ENCODE measurements around the gene RTL1.

RTL1 gene

DNA sequence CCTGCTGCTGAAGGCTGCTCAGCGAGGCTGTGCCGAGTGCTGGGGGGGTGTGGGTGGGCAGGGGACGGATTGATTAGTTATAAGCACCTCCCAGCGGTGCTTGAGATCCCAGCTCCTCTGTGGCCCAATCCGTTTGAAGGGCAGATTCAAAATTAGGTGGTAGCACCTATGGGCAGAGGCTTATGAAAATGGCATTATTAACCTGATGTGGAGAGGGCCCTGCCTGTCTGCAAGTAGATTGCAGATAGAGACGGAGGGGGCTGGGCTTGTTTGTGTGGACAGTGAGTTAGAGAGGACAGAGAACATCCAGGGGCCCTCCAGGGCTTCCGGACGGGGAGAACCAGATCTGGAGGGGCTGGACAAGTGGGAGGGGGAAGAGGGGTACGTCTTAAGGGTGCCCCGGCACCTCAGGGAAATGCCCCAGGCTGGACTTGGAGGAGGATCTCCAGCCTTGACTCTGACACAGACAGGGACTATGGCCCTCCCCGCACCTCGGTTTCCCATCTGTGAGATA lies at the start of gene RTL1:
Gene RTL1, minus strand, starts transcription at position 51 of the 514 bp plus-strand sequence. CDS start 18,934 bp downstream, outside the sequence.
- no peak for DNase-seq (ENCODE audit: low read depth in 2 of 2)

DNA sequence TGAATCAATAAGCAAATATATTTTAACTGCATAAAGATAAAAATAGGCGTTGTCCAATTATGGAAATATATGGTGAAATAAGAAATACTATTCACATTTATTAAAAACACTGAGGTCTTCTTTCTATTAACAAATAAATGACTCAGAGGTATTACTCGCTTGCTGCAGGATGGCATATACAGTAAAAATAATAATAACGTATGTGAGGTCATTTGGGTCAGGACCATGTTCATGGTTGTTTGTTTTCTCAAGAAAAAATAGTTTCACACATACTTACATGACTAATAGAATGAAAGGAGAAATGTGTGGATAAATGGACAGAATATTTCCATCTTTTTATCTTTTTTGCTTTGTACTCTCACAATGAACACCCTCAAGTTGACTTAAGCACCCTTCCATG lies 46.5 kb upstream of the RTL1 start:
- no peak for DNase-seq (ENCODE audit: low read depth in 2 of 2)

DNA sequence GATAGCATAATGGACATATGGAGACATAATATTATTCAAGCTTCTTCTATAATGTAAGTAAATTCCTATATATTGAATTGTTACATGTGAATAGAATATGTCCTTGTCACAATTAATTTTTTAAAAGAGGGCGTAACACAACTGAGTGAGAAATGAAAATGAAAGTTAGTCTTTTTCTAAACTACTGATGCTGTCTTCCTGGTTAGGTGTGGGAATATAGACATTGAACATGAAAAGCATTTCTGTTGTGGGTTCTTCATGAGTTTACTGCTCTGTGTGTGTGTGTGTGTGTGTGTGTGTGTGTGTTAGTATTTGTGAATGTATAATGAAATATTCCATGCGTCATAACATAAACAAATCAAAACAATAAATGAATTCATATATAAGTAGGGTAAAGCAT lies 40.5 kb upstream of the RTL1 start:
- DNase-seq (ENCODE audit: low read depth in 2 of 2) = no peak

DNA sequence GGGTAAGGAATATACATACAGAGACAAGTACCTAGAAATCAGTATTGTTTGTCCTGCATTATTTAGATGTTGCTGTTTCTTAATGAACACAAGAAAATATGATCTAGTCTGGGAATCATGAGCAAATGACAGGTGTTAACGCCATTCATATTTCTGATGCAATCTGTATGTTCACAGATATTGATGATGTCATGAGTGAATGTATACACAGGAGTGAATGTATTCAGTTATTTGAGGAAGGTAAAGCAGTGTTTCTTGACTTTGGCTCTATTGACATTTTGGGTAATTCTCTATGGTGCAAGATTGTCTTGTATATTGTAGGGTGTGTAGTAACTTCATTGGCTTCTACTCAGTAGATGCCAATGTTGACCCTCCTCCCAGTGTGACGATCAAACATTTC lies 26.7 kb upstream of the RTL1 start:
- no peak for DNase-seq (ENCODE audit: low read depth in 2 of 2)

DNA sequence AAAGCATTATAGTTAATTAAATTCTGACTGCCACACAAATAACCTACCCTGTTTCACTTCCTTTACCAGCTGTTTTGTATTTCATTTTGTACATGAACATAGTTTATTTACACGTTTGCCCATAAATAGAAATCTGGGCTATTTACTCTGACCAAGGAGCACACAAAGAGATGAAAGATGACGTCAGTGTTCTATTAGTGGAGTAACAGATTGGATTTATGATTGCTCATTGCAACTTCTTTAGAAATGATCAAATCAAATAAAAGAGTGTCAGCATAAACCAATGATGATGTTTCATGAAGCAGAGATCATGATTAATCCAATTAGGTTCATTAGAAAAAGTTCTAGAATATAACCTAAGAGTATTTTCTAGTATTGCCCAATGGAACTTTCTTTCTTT lies 12.0 kb upstream of the RTL1 start:
- DNase-seq (ENCODE audit: low read depth in 2 of 2) = no peak

DNA sequence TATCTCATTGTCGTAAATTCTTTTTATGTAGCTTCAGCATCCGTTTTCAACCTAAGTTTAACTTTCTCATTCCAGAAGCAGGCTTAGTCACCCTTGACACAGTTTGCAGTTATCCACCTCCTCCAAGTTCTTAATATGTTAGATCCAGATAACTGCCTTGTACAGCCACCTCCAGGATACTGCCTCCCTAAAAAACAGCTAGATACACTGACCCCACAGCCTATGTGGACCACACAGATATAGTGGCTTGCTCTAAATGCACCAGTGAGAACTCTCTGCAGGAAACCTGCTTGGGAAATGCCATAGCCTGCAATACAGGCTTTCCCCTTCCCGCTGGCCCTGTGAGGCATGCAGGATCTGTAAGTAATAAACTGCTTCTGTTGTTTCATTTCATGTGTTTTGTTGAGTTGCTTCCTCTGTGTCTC lies 11.1 kb upstream of the RTL1 start:
- no peak for DNase-seq (ENCODE audit: low read depth in 2 of 2)

DNA sequence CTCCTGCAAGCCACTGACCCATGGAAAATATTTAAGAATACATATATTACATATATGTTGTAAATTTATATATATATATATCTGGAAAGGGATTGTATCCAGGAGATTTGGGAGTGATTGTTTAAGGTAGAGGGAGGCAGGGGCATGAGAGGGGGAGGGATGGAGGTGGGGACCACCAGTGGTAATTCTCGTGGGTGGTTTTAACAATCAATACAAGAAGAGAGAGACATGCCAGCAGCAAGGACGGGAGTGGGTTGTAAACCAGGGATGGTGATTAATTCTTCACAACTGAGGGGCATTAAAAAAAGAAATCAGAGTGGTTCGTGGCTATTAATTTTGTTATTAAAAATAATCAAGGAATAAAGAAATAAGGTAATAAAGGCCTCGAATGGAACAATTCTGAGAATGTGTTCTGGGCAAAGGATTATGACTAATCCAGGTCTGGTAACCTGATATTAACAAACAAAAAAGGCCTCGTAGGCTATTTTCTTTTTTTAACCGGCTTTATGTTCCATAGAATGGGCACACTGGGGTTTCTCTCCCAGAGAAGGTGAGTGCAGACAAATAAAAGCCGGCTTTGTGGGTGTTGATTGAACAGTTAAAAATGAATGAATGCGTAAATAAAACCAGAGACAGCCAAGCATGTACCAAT lies 8.3 kb upstream of the RTL1 start:
- no peak for DNase-seq (ENCODE audit: low read depth in 2 of 2)

DNA sequence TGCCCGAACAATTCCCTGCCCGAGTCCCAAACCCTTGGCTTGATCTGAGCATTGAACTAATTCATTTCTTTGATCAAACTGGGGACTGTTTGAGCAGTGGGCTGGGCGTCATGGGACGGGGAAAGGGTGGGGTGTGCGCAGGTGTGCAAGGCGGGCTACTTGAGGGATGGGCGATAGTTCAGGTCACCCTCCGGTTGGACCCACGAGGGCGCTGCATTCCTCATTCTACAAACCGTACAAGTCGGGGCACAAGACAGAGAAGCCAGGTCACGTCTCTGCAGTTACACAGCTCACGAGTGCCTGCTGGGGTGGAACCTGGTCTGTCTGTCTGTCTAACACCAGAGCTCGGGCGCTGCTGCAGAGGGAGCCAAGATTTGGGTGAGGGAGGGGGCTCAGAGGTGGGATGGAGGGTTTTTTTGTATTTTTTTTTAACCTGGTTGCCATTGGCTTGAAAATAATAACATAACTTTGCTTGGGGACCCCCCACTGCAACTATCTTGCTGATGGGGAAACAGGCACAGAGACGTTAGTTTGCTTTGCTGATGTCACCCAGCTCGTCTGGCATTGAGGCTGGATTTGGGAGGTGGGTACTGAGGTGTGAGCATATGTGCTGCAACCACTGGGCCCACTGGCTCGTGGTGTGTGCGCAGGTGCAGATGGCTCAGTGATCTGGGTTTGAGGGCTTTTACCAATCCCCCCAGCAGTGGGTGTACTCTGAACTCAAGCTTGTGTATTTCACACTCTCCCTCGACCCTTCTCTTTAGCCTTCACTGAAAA lies 7.6 kb upstream of the RTL1 start:
- DNase-seq (ENCODE audit: low read depth in 2 of 2) = no peak

DNA sequence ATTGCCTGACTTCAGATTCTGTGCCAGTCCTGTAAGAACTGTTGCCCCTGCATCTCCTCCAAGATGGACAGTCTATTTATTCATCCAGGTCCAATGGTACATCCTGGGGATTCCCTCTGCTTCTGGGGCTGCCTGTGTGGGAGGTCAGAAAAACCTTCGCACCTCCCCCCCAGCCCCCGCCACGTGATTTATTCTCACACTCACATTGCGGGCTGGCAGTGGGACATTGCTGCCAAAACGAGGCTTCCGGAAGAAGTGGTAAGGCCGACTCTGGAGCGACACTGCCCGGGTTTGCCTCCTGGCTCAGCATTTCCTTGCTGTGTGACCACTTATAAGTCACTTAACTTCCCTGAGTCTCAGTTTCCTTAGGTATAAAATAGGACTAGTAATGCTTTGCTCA lies 5.9 kb upstream of the RTL1 start:
- no peak for DNase-seq (ENCODE audit: low read depth in 2 of 2)

DNA sequence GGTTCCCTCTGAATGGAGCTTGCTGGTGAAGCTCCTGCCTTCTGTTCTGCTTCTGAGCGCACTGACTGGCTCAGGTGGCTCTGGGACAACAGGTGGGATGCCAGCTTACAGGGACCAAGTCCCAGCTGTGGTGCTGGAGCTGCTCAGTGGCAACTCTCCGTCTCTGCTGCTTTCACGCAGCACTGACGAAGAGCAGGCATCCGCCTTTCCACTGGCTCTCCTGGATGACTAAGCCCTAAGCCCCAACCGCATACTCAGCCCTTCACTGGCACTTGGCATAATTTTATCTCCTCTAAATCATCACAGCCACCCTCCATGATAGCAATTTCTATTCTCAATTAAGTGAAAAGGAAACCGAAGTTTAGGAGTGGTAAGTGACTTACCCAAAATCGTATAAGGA lies 3.7 kb upstream of the RTL1 start:
- DNase-seq (ENCODE audit: low read depth in 2 of 2) = no peak

DNA sequence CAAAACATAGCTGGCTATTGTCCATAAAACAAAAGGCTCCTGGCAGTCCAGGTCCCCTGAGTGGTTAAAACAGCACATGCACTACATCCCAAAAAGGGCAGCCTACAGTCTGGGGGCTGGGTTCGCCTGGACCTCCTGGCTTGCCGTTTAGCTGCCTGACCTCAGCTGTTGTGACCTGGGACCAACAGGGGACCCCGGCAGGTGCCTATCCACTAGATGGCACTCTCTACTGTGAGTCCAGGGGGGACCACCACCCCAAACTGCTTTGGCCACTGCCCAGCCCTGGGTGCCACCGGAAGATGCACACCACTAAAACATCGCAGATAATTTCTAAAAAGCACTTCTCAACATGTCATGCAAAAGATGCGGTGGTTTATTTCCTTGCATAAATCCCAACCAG lies 2.9 kb upstream of the RTL1 start:
- no peak for DNase-seq (ENCODE audit: low read depth in 2 of 2)

DNA sequence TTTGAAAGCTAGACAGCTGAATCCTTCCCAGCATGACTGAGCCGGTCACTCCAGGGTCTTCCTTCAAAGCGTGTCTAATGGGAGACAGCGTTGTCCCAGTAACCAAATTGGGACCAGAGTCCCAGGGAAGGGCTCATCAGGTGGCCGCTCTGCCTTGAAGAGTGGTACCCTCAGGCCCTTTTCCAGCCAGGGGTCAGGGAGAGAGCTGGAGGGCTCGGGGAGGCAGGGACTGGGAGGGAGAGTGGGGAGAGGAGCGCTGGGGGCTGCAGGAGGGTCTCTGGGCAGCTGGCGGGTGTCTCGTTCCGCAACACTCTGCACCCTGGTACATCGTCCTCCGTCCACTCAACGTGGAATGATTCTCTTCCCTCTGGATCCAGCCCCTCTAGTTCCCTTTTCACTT lies 1.6 kb upstream of the RTL1 start:
- DNase-seq (ENCODE audit: low read depth in 2 of 2) = no peak

DNA sequence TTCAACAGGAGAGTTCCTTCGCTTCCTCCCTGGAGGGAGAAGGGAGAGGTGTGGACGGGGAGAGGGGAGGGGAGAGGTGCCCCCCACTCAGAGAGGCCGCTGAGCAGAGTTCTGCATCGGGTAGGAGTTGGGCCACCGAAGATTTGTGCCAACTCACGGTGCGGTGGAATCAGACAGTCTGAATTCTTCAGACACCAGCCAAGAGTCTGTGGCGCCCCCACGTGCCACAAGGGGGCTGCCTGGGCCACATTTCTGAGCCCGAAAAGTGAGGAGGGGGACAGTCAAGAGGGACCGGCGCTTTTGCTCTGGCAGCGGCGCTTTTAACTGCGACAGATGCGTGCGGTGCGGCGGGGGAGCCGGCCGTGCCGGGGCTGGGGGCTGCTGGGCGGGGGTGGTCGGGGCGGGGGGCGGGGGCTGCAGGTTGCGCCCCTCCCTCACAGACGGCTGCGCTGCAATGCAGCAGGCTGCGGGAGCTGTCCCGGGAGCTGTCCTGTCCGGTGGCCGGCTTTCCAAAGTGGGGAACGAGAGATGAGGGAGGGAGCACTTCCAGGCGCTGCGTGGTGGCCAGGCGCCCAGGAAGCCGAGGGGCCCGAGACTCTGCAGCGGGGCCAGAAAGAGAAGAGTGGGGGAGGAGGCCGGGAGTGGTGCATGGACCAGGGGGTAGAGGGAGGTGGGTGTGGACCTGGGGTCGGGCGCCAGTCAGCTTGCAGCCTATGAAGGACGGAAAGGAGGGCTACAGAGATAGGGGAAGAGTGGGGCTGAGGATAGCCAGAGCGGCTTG lies 975 bp upstream of the RTL1 start:
- DNase-seq (ENCODE audit: low read depth in 2 of 2) = no peak

DNA sequence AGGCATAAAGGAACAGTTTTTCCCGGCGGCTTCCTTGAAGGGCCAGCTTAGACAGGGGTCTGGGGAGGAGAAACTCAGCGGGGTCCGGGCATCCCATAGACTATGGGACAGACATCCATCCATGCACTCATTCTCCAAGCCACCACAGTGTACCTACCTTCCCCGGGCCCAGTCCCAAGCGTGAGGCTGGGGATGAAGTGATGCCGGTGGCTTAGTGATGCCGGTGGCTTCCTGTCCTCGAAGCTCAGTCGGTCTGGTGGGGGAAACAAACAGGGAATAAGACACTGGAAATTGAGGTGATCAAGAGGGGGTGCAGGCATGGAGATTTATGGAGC lies 421 bp downstream of the RTL1 start:
- no peak for DNase-seq (ENCODE audit: low read depth in 2 of 2)

DNA sequence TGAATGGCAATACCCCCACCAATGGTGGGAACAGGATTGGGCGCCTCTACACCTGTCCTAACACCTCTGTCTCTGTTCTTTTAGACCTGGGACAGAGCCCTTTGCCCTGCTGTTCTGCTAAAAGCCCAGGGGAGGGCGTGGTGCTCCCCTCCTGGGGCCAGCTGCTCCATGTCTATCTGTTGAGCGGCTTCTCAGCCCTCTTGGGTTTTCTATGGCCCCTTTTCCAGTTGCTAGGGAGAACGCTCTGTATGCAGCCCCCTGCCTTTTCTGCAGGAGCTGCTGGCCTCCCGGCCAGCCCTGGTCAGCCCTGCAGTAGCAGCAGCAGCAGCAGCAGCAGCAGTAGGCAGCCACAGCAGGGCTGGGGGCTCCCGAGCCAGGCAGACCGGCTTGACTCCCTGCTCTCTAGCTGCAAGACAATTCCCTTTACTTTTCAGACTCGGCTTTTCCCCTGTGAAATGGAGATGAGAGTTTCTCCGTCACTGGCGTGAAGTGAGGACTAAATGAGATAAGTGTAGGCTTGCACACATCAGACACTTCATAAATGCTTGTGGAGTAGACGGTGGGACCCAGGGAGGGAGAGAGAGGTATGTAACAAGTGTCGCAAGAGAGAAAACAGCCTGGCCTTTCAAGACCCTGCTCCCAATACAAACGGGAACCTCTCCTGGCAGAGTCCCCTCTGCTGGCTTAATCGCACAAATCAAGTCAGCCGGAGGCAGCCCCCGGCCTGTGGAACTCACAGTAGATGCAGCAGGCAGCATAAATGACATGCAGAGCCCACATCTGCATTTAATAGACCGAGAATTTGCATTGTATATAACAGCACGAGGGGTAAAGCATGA lies 1.0 kb downstream of the RTL1 start:
- no peak for DNase-seq (ENCODE audit: low read depth in 2 of 2)

DNA sequence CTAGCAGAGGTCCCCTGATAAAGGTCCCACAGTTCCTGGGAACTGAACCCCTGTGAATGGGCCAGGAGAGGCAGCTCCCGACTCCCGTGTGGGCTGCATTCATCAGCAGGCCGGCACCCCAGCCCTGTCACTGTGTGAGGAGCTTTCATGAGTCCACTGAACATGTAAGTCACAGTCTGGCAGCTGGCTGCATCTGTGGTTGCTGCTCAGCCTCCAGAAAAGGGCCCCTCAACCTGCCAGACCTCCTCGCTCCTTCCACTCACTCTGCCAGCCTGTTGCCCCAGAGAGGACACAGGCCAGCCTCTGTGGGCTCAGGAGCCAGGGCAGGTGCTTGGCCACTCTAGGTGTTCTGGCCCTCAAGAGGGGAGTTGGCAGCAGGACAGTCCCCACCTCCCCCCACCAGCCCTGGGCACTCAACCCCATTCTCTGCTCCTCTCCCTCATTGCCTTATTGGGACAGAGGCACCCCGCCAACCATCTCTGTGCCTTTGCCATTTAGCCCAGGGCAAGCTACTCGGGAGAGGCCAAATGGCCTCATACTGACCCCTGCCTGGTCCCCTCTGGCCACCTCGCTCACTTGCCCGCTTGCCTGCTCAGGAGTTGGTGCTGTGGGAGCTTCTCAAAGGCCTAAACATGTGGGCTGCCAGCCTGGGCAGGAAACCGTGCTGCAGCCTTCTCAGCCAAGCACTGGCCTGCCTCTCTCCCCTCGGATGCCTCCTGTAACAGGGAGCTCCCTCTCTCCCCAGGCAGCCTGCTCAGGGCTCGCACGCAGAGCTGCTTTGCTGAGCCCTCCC lies 1.9 kb downstream of the RTL1 start:
- DNase-seq (ENCODE audit: low read depth in 2 of 2) = no peak

DNA sequence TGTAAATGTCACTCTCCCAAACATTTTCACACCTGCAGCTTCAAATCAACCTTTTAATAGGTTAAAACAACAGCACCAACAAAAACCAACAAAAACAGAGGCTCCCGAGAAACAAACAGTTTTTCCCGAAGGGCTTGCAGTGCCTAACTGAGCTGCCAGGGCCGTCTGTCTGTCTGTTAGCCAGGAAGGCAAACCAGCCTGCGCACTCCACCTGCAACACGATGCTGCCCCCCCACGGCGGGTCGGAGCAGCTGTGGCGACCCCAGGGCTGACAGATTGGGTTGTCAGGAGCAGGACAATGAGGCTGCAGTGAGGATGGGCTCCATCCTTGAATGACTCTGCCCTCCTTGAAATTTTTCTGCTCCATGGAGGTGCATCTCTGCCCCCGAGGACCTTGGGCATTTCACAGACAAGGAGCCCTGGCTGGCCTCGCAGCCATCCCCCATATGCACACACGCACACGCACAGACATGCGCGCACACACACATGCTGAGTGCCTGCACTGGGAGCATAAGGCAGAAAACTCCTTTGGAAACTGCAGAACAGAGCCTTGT lies 2.6 kb downstream of the RTL1 start:
- no peak for DNase-seq (ENCODE audit: low read depth in 2 of 2)

DNA sequence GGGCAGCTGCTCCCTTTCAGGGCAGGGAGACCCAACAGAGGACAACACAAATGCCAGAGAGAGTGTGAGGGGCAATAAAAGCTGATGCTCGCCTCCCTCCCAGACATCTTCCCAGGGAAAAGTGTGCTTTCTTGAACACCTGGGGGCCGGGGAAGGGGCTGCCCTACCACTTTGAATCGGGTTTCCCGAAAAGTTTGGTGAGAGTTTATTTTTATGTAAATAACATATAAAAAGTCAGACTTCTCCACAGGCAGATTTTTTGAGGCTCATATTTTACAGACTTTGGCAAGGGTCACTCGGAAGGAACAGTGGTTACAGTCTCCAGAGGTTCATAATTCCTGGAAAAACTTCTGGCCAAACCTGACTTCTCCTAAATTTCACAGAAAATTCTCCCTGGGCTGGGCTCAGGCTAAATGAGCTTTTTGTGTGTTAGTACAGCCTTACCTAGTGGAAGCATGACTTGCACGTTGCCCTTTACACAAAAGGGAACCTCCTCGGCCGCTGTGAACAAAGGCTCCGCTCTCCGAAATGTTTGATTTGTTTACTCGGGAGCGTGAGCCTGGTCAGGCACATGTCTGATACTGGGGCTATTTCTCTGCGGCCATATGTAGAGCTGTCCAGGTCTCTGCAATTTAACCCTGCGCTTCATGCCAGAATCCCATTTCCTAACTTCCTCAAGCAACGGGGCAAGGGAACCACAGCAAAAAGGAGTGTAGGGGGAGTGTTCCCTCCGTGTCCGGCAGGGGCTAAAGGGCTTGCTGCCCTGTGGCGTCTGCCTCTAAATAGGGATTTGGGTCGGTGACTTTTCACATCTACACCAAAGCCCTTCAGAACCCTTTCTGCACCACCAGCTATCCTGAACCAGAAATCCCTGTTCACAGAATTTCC lies 3.4 kb downstream of the RTL1 start:
- no peak for DNase-seq (ENCODE audit: low read depth in 2 of 2)

Measured in stimulated activated CD8-positive, alpha-beta memory T cell treated with anti-CD3 and anti-CD28 coated beads, Interleukin-7, amount 100 ng/mL, for 1 hour (primary cell).